HepG2 (cell line): Measurements from ENCODE around the gene MPIG6B. TPM values are rescaled to one million over a fixed set of nuclear protein-coding genes. Genes with fewer than 3 reads are reported as not detected.

Experiments
- ATF7-NPFF ChIP-seq: sonication (generic); formaldehyde crosslinking; IDR thresholded peaks from 2 replicates; pipeline ENCODE4 v1.8.1; 2023; ENCODE audit warnings: mild to moderate bottlenecking, low read depth, missing genetic modification reagents, moderate library complexity
- ATRX ChIP-seq: sonication (generic); formaldehyde crosslinking; IDR thresholded peaks from 2 replicates; pipeline ENCODE4 v1.4.0; 2020; ENCODE audit warnings: missing genetic modification reagents, borderline replicate concordance
- FLYWCH1 ChIP-seq: sonication (generic); formaldehyde crosslinking; IDR thresholded peaks from 2 replicates; pipeline ENCODE4 v1.8.1; 2023; ENCODE audit warnings: mild to moderate bottlenecking, missing genetic modification reagents
- GATAD2A ChIP-seq: IDR thresholded peaks from 2 replicates; pipeline ENCODE4 v1.6.1; 2016
- HOXD1 ChIP-seq: sonication (generic); formaldehyde crosslinking; IDR thresholded peaks from 2 replicates; pipeline ENCODE4 v1.5.0; 2020; ENCODE audit warnings: missing genetic modification reagents
- LCORL ChIP-seq, 2 experiments: fragments of 450-650 bp in 1 of 2; sonication (generic) in 1 of 2; formaldehyde crosslinking in 1 of 2; IDR thresholded peaks; 2 replicates each; pipeline versions ENCODE4 v1.5.0 to v1.6.1; 2017 to 2020; ENCODE audit warnings: antibody characterized with exemption in 1 of 2, missing genetic modification reagents in 1 of 2
- MEF2D ChIP-seq: sonication (generic); formaldehyde crosslinking; IDR thresholded peaks from 2 replicates; pipeline ENCODE4 v1.5.1; 2020; ENCODE audit warnings: mild to moderate bottlenecking, missing genetic modification reagents
- MIER3 ChIP-seq: IDR thresholded peaks from 2 replicates; pipeline ENCODE4 v1.6.1; 2016; ENCODE audit warnings: missing compliant biosample characterization, borderline replicate concordance
- PPARG ChIP-seq: conservative IDR thresholded peaks from 2 replicates; pipeline ENCODE4 v1.6.1; 2016; ENCODE audit warnings: missing biosample characterization, missing genetic modification reagents
- PRMT3 ChIP-seq: sonication (generic); formaldehyde crosslinking; IDR thresholded peaks from 2 replicates; pipeline ENCODE4 v1.8.1; 2022; ENCODE audit warnings: low read depth, mild to moderate bottlenecking, moderate library complexity, missing genetic modification reagents, borderline replicate concordance
- REPIN1 ChIP-seq: sonication (generic); formaldehyde crosslinking; IDR thresholded peaks from 2 replicates; pipeline ENCODE4 v1.8.0; 2022; ENCODE audit warnings: missing genetic modification reagents, low read depth, mild to moderate bottlenecking, borderline replicate concordance
- RFXANK ChIP-seq: IDR thresholded peaks from 2 replicates; pipeline ENCODE4 v1.6.1; 2016
- SP4 ChIP-seq: sonication (generic); formaldehyde crosslinking; IDR thresholded peaks from 2 replicates; pipeline ENCODE4 v1.8.1; 2023; ENCODE audit warnings: mild to moderate bottlenecking, missing genetic modification reagents
- TFDP1 ChIP-seq: IDR thresholded peaks from 2 replicates; pipeline ENCODE4 v1.6.1; 2016; ENCODE audit warnings: missing compliant biosample characterization, missing genetic modification reagents, borderline replicate concordance
- TP53 ChIP-seq: sonication (generic); formaldehyde crosslinking; conservative IDR thresholded peaks from 2 replicates; pipeline ENCODE4 v1.4.0; 2020; ENCODE audit warnings: missing genetic modification reagents
- ZBTB43 ChIP-seq: sonication (generic); formaldehyde crosslinking; conservative IDR thresholded peaks from 2 replicates; pipeline ENCODE4 v1.4.0; 2020; ENCODE audit warnings: missing genetic modification reagents
- ZMAT5 ChIP-seq: sonication (generic); formaldehyde crosslinking; IDR thresholded peaks from 2 replicates; pipeline ENCODE4 v1.5.0; 2020; ENCODE audit warnings: mild to moderate bottlenecking, low read depth, missing genetic modification reagents, borderline replicate concordance
- ZNF17 ChIP-seq: sonication (generic); formaldehyde crosslinking; IDR thresholded peaks from 2 replicates; pipeline ENCODE4 v1.5.0; 2020; ENCODE audit warnings: mild to moderate bottlenecking, missing genetic modification reagents
- ZNF460 ChIP-seq: sonication (generic); formaldehyde crosslinking; IDR thresholded peaks from 2 replicates; pipeline ENCODE4 v1.5.1; 2020; ENCODE audit warnings: missing genetic modification reagents, mild to moderate bottlenecking, borderline replicate concordance
- ZNF570 ChIP-seq: sonication (generic); formaldehyde crosslinking; IDR thresholded peaks from 2 replicates; pipeline ENCODE4 v1.4.0; 2020; ENCODE audit warnings: mild to moderate bottlenecking, missing genetic modification reagents, borderline replicate concordance
- ZNF7 ChIP-seq: IDR thresholded peaks from 2 replicates; pipeline ENCODE4 v1.6.1; 2016; ENCODE audit warnings: missing biosample characterization, missing genetic modification reagents
- ZNF75D ChIP-seq: sonication (generic); formaldehyde crosslinking; IDR thresholded peaks from 2 replicates; pipeline ENCODE4 v1.8.1; 2023; ENCODE audit warnings: missing genetic modification reagents, mild to moderate bottlenecking, borderline replicate concordance
- ZNF761 ChIP-seq: sonication (generic); formaldehyde crosslinking; conservative IDR thresholded peaks from 2 replicates; pipeline ENCODE4 v1.4.0; 2020; ENCODE audit warnings: mild to moderate bottlenecking, missing genetic modification reagents
- polyA plus RNA-seq, 8 experiments: library from polyadenylated mRNA; depleted of rRNA in 3 of 8; stranded (reverse) in 7 of 8; unstranded in 1 of 8; fragments of >200 nt; fragmentation: Illumina TruSeq in 4 of 8; extraction: Trizol in 4 of 8; gene quantifications; 2 replicates each; pipeline versions ENCODE4 v1.2.1 to v1.2.3, GENCODE V29; 2011 to 2016; ENCODE audit warnings: low read depth in 4 of 8, missing spikeins in 1 of 8, mixed read lengths in 1 of 8; ENCODE audit not compliant: insufficient read depth in 1 of 8
- total RNA-seq, 5 experiments: library from RNA; depleted of rRNA; stranded (reverse); fragments of >200 nt; fragmentation: Illumina TruSeq; extraction: Trizol; gene quantifications; 2 replicates each; pipeline ENCODE4 v1.2.3, GENCODE V29; 2016; ENCODE audit warnings: low read depth in 1 of 5
- TF ChIP-seq, protein P1 (sequence below): IDR thresholded peaks from 2 replicates; pipeline ENCODE4 v1.6.1; 2016; ENCODE audit warnings: low read depth

MPIG6B gene
- total and polyA plus RNA-seq, 2 of the 13 experiments (the other 11 are each of a cell fraction or from before 2014, with no cell fraction given), result not detected

DNA sequence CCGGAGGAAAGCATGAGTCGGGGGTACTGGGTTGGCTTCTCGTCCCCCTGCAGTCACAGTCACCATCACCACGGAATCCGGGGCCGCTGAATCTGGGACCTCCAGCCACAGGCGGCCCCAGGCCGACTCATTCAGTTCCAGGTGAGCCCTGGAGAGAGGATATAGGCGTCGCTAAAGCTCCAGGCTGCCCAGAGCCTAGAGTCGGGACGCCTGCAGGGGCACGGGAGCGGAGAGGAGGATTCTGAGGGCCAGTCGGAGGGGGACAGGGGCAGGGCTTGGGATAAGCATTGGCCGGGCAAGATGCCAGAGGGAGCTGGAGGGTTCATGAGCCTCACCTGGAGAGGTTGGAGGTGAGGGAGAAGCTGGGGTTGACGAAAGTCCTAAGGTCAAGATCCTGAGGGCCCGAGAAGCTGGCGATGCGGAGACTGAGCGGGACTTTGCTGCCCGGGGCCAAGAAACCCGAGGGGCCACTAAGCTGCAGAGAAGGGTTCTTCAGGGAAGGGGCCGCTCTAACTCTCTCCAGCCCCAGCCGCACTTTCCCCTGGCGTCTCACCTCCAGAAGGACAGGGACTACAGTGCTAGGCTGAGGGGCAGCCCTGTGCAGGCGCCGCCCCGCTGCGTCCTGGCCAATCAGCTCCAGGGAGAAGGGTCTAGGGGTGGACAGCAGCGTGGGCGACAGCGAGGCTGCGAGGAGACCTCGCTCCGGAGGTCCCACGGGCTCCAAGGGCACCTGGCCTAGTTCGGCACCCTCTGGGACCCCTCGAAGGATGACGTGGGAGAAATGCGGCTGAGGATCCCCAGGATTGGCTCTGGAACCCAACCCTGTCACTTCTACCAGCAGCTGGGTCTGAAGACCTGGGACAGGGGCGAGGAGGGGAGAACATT, 43.0 kb downstream of the MPIG6B start (continued):
- no peak for TF ChIP-seq ZMAT5 (CRISPR knock-in tag)
- TF ChIP-seq ZNF17 (CRISPR knock-in tag), result no peak
- TF ChIP-seq ZNF75D (CRISPR knock-in tag), result no peak
- TF ChIP-seq ZNF761, result no peak
- TF ChIP-seq LCORL (IDR thresholded peaks at IDR 0.05), result no peak
- TF ChIP-seq LCORL (CRISPR knock-in tag; IDR thresholded peaks at IDR 0.05), result peak; percentile 61
- TF ChIP-seq MIER3, result no peak
- no peak for TF ChIP-seq ATRX (CRISPR knock-in tag)
- peak; percentile 69; the same call in 1 of the 2 replicates for TF ChIP-seq TFDP1 (CRISPR knock-in tag)
- 0 out of 2 replicates have a peak, but pooled peaks have one; percentile 24 for TF ChIP-seq PPARG (CRISPR knock-in tag)
- peak; percentile 59; the same call in 1 of the 2 replicates for TF ChIP-seq MEF2D (CRISPR knock-in tag)
- no peak for TF ChIP-seq FLYWCH1
- no peak for TF ChIP-seq ZNF7 (CRISPR knock-in tag)
- no peak; the same call in 1 of the 2 replicates for TF ChIP-seq TP53 (CRISPR knock-in tag)
- TF ChIP-seq, protein P1, sequence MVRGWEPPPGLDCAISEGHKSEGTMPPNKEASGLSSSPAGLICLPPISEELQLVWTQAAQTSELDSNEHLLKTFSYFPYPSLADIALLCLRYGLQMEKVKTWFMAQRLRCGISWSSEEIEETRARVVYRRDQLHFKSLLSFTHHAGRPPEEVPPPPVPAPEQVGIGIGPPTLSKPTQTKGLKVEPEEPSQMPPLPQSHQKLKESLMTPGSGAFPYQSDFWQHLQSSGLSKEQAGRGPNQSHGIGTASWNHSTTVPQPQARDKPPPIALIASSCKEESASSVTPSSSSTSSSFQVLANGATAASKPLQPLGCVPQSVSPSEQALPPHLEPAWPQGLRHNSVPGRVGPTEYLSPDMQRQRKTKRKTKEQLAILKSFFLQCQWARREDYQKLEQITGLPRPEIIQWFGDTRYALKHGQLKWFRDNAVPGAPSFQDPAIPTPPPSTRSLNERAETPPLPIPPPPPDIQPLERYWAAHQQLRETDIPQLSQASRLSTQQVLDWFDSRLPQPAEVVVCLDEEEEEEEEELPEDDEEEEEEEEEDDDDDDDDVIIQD (CRISPR knock-in tag), result peak; percentile 58
- no peak for TF ChIP-seq ZNF570 (CRISPR knock-in tag)
- TF ChIP-seq ZNF460, result no peak
- peak; percentile 80; the same call in 1 of the 2 replicates for TF ChIP-seq SP4
- TF ChIP-seq HOXD1 (CRISPR knock-in tag), result 0 out of 2 replicates have a peak, but pooled peaks have one; percentile 48
- no peak for TF ChIP-seq REPIN1 (CRISPR knock-in tag)
- TF ChIP-seq ATF7-NPFF, result peak; percentile 82
- peak; percentile 54; the same call in 1 of the 2 replicates for TF ChIP-seq GATAD2A (CRISPR knock-in tag)
- peak; percentile 30; the same call in 1 of the 2 replicates for TF ChIP-seq RFXANK (CRISPR knock-in tag)
- TF ChIP-seq PRMT3 (CRISPR knock-in tag), result no peak
- TF ChIP-seq ZBTB43 (CRISPR knock-in tag), result no peak
